Measurements from ENCODE around the gene MMP28. TPM values are rescaled to one million over a fixed set of nuclear protein-coding genes. Genes with fewer than 3 reads are reported as not detected.

MMP28 gene
- total and polyA plus RNA-seq, 2 of the 4 experiments (the other 2 are of a cell fraction) = 0.18 TPM; not detected in 1

DNA sequence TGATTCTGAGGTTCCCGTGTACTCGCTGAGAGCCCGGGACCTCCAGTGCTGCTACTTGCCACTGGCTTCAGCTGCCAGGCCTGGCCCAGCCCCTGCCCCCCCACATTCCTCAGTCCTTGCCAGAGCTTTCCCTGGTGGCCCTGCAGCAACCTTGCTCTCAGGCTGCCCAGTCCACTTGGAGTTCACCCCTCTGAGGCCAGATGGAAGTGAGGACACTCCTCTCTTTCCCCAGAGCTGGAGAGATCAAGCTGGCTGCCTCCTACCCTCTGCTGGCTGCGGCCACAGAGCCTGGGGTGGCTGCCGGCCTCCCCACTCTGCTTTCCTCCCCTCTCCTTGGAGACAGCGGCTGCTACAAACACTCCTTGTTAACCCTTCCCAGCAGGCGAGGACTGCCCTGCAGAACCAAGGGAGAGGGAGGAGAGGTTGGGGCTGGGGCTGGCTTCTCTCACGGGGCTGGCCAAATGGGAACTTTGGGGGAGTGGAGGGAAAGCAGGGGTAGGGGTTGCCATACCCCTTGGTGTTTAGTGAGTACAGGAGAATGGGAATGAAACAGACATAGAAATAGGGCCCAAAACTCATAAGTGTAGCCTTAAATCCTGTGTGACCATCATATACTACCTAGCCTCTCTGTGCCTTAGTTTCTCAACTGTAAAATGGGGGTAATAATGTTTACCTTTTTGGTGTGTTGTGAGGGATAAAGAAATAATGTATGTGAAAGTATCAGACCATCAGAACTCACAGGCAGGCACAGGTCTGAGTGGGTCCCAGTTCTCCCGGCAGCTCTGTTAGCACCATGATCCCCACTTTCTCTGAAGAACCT is 42.3 kb downstream of the MMP28 start, which contains the start of gene GAS2L2:
TSS of gene GAS2L2 (minus strand) at position 295 of the 820 bp plus-strand sequence. CDS start 389 bp downstream, outside the sequence.
- Histone ChIP-seq H2BK5ac (ENCODE audit: low read depth, low read length, poor library complexity, severe bottlenecking) (no peak within 1 kb of the TSS), H3K9me3 (ENCODE audit: control insufficient read depth, insufficient read depth, low read length) (peaks cover 2% of the 10 kb centered on the region; the same call in 1 of the 2 replicates), H3K9ac (ENCODE audit: low read depth, low read length) (no peak within 1 kb of the TSS), H2BK20ac (ENCODE audit: low read depth, low read length) (no peak within 1 kb of the TSS), H3K4me3 (ENCODE audit: insufficient read depth, low read depth, low read length) (no peak within 1 kb of the TSS), H3K36me3 (ENCODE audit: control insufficient read depth, insufficient read depth, low read length) (no peaks in the 10 kb centered on the region), H3K4me1 (ENCODE audit: control insufficient read depth, insufficient read depth, low read length) (peaks cover 8% of the 10 kb centered on the region; the same call in 1 of the 2 replicates), H3K23ac (ENCODE audit: low read depth, low read length) (no peak within 1 kb of the TSS), H3K27ac (ENCODE audit: insufficient read depth, low read length) (no peak within 1 kb of the TSS), H2AFZ (replicated peaks; ENCODE audit: low read length, poor library complexity) (peak within 1 kb of the TSS; percentile 37), H4K20me1 (ENCODE audit: insufficient read depth, low read length) (no peaks in the 10 kb centered on the region), H4K8ac (ENCODE audit: low read depth in 2 of 2, low read length in 2 of 2) (no peak within 1 kb of the TSS), H3K14ac (replicated peaks; ENCODE audit: low read depth, low read length) (no peak within 1 kb of the TSS), H2AK9ac (replicated peaks; ENCODE audit: low read depth, low read length, poor library complexity) (no peak within 1 kb of the TSS), H3K27me3 (ENCODE audit: control insufficient read depth, insufficient read depth, low read length) (peaks cover 48% of the 10 kb centered on the region), H3K4ac (ENCODE audit: low read depth, low read length) (no peak within 1 kb of the TSS), H2BK15ac (ENCODE audit: low read depth, low read length) (no peak within 1 kb of the TSS), H2AK5ac (ENCODE audit: low read depth, low read length) (no peak within 1 kb of the TSS), H3K4me2 (ENCODE audit: low read depth, low read length) (no peak within 1 kb of the TSS), H3K79me1 (ENCODE audit: low read depth in 1 of 2, low read length in 2 of 2) (no peaks in the 10 kb centered on the region), H3K18ac (ENCODE audit: low read depth, low read length) (no peak within 1 kb of the TSS), H3K56ac (ENCODE audit: extremely low read depth, insufficient read depth, low read length) (no peak within 1 kb of the TSS), H4K5ac (ENCODE audit: low read depth, low read length) (no peak within 1 kb of the TSS), H2BK120ac (ENCODE audit: low read depth, low read length) (no peak within 1 kb of the TSS), H3K9me1 (ENCODE audit: insufficient read depth, low read length) (no peaks in the 10 kb centered on the region), H4K91ac (ENCODE audit: insufficient read depth, low read depth, low read length) (no peak within 1 kb of the TSS)
- no peak for DNase-seq
- ChIA-PET CTCF (no interaction called here), POLR2A (ENCODE audit: unreplicated experiment) (no interaction called here)
- 21% methylated on average over 3 of the region's 9 CpGs; no CpG with 5 or more reads in 1 of the 2 experiments for WGBS, 2 experiments (ENCODE audit: extremely low coverage in 2 of 2, insufficient read length in 1 of 2)
- in situ Hi-C loops (cut with MboI; ENCODE audit: low sequenced_read_pairs) (no loop called here), intact Hi-C loops (cut with micrococcal nuclease) (no loop called here), dilution Hi-C loops (cut with HindIII; ENCODE audit: low sequenced_read_pairs, unreplicated experiment) (no loop called here)
- no TSS peak for BruUV-seq (replicated peaks)
- peak; percentile 63 for ATAC-seq (ENCODE audit: low read depth)
- TF ChIP-seq FOS (IDR thresholded peaks at IDR 0.05; ENCODE audit: low read depth, low read length) (no peak), BHLHE40 (IDR thresholded peaks at IDR 0.05; ENCODE audit: low read depth, low read length) (no peak), NFE2L2 (IDR thresholded peaks at IDR 0.05; ENCODE audit: low read depth, low read length) (no peak), RAD21 (IDR thresholded peaks at IDR 0.05; ENCODE audit: low read length) (no peak), RCOR1 (IDR thresholded peaks at IDR 0.05; ENCODE audit: insufficient replicate concordance, low read length) (no peak), POLR2A (IDR thresholded peaks at IDR 0.05; ENCODE audit: low read depth, low read length) (no peak), MAFK (IDR thresholded peaks at IDR 0.05; ENCODE audit: low read depth, low read length) (no peak), CEBPB (IDR thresholded peaks at IDR 0.05; ENCODE audit: low read depth, low read length) (no peak), SMC3 (IDR thresholded peaks at IDR 0.05; ENCODE audit: low read depth, low read length) (no peak), MAZ (IDR thresholded peaks at IDR 0.05; ENCODE audit: borderline replicate concordance, low read depth, low read length) (no peak), RFX5 (IDR thresholded peaks at IDR 0.05; ENCODE audit: low read depth, low read length) (no peak), CHD1 (IDR thresholded peaks at IDR 0.05; ENCODE audit: low read depth, low read length) (no peak)
- TF ChIP-seq, protein P1, sequence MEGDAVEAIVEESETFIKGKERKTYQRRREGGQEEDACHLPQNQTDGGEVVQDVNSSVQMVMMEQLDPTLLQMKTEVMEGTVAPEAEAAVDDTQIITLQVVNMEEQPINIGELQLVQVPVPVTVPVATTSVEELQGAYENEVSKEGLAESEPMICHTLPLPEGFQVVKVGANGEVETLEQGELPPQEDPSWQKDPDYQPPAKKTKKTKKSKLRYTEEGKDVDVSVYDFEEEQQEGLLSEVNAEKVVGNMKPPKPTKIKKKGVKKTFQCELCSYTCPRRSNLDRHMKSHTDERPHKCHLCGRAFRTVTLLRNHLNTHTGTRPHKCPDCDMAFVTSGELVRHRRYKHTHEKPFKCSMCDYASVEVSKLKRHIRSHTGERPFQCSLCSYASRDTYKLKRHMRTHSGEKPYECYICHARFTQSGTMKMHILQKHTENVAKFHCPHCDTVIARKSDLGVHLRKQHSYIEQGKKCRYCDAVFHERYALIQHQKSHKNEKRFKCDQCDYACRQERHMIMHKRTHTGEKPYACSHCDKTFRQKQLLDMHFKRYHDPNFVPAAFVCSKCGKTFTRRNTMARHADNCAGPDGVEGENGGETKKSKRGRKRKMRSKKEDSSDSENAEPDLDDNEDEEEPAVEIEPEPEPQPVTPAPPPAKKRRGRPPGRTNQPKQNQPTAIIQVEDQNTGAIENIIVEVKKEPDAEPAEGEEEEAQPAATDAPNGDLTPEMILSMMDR (conservative IDR thresholded peaks at IDR 0.05; ENCODE audit: low read depth, low read length) = no peak
- TF ChIP-seq, protein P2, sequence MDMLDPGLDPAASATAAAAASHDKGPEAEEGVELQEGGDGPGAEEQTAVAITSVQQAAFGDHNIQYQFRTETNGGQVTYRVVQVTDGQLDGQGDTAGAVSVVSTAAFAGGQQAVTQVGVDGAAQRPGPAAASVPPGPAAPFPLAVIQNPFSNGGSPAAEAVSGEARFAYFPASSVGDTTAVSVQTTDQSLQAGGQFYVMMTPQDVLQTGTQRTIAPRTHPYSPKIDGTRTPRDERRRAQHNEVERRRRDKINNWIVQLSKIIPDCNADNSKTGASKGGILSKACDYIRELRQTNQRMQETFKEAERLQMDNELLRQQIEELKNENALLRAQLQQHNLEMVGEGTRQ (IDR thresholded peaks at IDR 0.05; ENCODE audit: low read depth, low read length) = no peak
- TF ChIP-seq, protein P3, sequence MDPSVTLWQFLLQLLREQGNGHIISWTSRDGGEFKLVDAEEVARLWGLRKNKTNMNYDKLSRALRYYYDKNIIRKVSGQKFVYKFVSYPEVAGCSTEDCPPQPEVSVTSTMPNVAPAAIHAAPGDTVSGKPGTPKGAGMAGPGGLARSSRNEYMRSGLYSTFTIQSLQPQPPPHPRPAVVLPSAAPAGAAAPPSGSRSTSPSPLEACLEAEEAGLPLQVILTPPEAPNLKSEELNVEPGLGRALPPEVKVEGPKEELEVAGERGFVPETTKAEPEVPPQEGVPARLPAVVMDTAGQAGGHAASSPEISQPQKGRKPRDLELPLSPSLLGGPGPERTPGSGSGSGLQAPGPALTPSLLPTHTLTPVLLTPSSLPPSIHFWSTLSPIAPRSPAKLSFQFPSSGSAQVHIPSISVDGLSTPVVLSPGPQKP (IDR thresholded peaks at IDR 0.05; ENCODE audit: borderline replicate concordance, low read depth, low read length) = no peak

Data from IMR-90 (cell line).